ENCODE measurements around the gene RAI1. TPM values are rescaled to one million over a fixed set of nuclear protein-coding genes. Genes with fewer than 3 reads are reported as not detected.
A peak's percentile ranks its signal among the peaks of the same experiment; 100 is the strongest.

RAI1 gene
- total and polyA plus RNA-seq, 10 of the 15 experiments (the other 5 are each of a cell fraction or from before 2014, with no cell fraction given) = 0.66 to 37.7 (median 6.0) TPM

DNA sequence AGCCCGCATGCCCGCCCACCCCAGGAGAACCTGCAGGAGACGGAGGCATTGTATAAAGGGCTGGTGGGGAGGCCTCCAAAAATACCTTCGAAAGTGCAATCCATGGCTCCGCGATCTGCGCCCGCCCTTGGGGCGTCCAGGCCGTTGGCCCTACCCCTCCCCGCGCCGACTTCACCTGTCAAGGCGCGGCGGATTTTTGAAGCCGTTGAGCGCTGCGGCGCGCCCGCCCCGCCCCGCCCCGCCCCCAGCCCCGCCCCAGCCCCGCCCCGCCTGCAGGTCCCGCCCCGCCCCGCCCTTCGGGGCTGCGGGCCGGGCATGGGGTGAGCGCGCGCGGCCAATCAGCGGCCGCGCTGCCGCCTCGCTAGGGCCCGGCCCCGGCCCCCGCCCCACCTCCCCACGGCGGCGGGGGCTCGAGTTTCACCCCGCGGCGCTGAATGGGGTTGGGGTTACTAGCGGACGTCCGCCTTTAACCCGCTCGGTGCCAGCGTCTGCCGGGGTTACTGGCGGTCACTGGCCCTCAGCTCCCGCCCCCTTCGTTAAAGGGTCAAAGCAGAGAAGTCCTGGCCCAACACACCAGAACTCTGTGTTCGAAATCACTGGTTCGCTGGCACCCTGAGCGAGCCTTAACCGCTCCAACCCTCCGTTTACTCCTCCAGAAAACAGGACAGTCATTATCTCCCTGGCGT lies 142.3 kb downstream of the RAI1 start (continued):
- TF ChIP-seq, protein P1, sequence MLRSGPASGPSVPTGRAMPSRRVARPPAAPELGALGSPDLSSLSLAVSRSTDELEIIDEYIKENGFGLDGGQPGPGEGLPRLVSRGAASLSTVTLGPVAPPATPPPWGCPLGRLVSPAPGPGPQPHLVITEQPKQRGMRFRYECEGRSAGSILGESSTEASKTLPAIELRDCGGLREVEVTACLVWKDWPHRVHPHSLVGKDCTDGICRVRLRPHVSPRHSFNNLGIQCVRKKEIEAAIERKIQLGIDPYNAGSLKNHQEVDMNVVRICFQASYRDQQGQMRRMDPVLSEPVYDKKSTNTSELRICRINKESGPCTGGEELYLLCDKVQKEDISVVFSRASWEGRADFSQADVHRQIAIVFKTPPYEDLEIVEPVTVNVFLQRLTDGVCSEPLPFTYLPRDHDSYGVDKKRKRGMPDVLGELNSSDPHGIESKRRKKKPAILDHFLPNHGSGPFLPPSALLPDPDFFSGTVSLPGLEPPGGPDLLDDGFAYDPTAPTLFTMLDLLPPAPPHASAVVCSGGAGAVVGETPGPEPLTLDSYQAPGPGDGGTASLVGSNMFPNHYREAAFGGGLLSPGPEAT (IDR thresholded peaks at IDR 0.05; ENCODE audit: low read depth) = no peak
- TF ChIP-seq, protein P2, sequence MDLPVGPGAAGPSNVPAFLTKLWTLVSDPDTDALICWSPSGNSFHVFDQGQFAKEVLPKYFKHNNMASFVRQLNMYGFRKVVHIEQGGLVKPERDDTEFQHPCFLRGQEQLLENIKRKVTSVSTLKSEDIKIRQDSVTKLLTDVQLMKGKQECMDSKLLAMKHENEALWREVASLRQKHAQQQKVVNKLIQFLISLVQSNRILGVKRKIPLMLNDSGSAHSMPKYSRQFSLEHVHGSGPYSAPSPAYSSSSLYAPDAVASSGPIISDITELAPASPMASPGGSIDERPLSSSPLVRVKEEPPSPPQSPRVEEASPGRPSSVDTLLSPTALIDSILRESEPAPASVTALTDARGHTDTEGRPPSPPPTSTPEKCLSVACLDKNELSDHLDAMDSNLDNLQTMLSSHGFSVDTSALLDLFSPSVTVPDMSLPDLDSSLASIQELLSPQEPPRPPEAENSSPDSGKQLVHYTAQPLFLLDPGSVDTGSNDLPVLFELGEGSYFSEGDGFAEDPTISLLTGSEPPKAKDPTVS (IDR thresholded peaks at IDR 0.05; ENCODE audit: low read depth, low read length) = no peak
- TF ChIP-seq, protein P3, sequence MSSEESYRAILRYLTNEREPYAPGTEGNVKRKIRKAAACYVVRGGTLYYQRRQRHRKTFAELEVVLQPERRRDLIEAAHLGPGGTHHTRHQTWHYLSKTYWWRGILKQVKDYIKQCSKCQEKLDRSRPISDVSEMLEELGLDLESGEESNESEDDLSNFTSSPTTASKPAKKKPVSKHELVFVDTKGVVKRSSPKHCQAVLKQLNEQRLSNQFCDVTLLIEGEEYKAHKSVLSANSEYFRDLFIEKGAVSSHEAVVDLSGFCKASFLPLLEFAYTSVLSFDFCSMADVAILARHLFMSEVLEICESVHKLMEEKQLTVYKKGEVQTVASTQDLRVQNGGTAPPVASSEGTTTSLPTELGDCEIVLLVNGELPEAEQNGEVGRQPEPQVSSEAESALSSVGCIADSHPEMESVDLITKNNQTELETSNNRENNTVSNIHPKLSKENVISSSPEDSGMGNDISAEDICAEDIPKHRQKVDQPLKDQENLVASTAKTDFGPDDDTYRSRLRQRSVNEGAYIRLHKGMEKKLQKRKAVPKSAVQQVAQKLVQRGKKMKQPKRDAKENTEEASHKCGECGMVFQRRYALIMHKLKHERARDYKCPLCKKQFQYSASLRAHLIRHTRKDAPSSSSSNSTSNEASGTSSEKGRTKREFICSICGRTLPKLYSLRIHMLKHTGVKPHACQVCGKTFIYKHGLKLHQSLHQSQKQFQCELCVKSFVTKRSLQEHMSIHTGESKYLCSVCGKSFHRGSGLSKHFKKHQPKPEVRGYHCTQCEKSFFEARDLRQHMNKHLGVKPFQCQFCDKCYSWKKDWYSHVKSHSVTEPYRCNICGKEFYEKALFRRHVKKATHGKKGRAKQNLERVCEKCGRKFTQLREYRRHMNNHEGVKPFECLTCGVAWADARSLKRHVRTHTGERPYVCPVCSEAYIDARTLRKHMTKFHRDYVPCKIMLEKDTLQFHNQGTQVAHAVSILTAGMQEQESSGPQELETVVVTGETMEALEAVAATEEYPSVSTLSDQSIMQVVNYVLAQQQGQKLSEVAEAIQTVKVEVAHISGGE (CRISPR knock-in tag; IDR thresholded peaks at IDR 0.05) = no peak
- no peak for TF ChIP-seq STAT1 (conservative IDR thresholded peaks at IDR 0.05)
- no peak for TF ChIP-seq BHLHE40 (IDR thresholded peaks at IDR 0.05; ENCODE audit: borderline replicate concordance in 1 of 2, low read depth in 2 of 2, low read length in 1 of 2)
- TF ChIP-seq, protein P4, sequence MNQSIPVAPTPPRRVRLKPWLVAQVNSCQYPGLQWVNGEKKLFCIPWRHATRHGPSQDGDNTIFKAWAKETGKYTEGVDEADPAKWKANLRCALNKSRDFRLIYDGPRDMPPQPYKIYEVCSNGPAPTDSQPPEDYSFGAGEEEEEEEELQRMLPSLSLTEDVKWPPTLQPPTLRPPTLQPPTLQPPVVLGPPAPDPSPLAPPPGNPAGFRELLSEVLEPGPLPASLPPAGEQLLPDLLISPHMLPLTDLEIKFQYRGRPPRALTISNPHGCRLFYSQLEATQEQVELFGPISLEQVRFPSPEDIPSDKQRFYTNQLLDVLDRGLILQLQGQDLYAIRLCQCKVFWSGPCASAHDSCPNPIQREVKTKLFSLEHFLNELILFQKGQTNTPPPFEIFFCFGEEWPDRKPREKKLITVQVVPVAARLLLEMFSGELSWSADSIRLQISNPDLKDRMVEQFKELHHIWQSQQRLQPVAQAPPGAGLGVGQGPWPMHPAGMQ (IDR thresholded peaks at IDR 0.05; ENCODE audit: borderline replicate concordance) = no peak
- TF ChIP-seq, protein P5, sequence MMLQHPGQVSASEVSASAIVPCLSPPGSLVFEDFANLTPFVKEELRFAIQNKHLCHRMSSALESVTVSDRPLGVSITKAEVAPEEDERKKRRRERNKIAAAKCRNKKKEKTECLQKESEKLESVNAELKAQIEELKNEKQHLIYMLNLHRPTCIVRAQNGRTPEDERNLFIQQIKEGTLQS (IDR thresholded peaks at IDR 0.05; ENCODE audit: borderline replicate concordance, extremely low read depth, low read depth, low read length) = no peak
- no peak for TF ChIP-seq HCFC1 (IDR thresholded peaks at IDR 0.05; ENCODE audit: low read length)
- TF ChIP-seq, protein P6, sequence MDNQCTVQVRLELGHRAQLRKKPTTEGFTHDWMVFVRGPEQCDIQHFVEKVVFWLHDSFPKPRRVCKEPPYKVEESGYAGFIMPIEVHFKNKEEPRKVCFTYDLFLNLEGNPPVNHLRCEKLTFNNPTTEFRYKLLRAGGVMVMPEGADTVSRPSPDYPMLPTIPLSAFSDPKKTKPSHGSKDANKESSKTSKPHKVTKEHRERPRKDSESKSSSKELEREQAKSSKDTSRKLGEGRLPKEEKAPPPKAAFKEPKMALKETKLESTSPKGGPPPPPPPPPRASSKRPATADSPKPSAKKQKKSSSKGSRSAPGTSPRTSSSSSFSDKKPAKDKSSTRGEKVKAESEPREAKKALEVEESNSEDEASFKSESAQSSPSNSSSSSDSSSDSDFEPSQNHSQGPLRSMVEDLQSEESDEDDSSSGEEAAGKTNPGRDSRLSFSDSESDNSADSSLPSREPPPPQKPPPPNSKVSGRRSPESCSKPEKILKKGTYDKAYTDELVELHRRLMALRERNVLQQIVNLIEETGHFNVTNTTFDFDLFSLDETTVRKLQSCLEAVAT (IDR thresholded peaks at IDR 0.05) = peak; percentile 77
- peak; percentile 9; the same call in 1 of the 2 replicates for TF ChIP-seq BACH1 (IDR thresholded peaks at IDR 0.05; ENCODE audit: borderline replicate concordance)
- TF ChIP-seq KAT2A (conservative IDR thresholded peaks at IDR 0.05; ENCODE audit: control insufficient read depth, low read depth, low read length) = no peak
- TF ChIP-seq ZNF207 (IDR thresholded peaks at IDR 0.05; ENCODE audit: borderline replicate concordance) = no peak
- TF ChIP-seq POLR2AphosphoS2 (IDR thresholded peaks at IDR 0.05; ENCODE audit: low read depth, low read length) = no peak
- no peak for TF ChIP-seq YY1 (IDR thresholded peaks at IDR 0.05; ENCODE audit: low read depth, low read length)
- TF ChIP-seq TARDBP (IDR thresholded peaks at IDR 0.05; ENCODE audit: borderline replicate concordance) = no peak
- TF ChIP-seq IKZF2 (IDR thresholded peaks at IDR 0.05) = no peak
- TF ChIP-seq RB1 (IDR thresholded peaks at IDR 0.05; ENCODE audit: borderline replicate concordance) = no peak; the same call in 1 of the 2 replicates
- no peak for TF ChIP-seq RBBP5 (conservative IDR thresholded peaks at IDR 0.05)
- TF ChIP-seq PML (IDR thresholded peaks at IDR 0.05; ENCODE audit: low read length) = no peak
- TF ChIP-seq CBX3 (IDR thresholded peaks at IDR 0.05; ENCODE audit: borderline replicate concordance, low read depth) = no peak
- TF ChIP-seq LARP7 (IDR thresholded peaks at IDR 0.05) = no peak
